DMS79 treated with DMSO at 0.1 percent for 48 hours (cell line): Measurements from ENCODE around the gene CCL24.
"Not testable (repeated sequence)": the region's sequence is repeated elsewhere in the genome, so short reads cannot be mapped to it uniquely, and the experiment has no call there.

ENCODE experiments used
- DNase-seq: peaks from one replicate; lab custom pipeline; 2025; lab: John Stamatoyannopoulos, UW

CCL24 gene, protein sequence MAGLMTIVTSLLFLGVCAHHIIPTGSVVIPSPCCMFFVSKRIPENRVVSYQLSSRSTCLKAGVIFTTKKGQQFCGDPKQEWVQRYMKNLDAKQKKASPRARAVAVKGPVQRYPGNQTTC

DNA sequence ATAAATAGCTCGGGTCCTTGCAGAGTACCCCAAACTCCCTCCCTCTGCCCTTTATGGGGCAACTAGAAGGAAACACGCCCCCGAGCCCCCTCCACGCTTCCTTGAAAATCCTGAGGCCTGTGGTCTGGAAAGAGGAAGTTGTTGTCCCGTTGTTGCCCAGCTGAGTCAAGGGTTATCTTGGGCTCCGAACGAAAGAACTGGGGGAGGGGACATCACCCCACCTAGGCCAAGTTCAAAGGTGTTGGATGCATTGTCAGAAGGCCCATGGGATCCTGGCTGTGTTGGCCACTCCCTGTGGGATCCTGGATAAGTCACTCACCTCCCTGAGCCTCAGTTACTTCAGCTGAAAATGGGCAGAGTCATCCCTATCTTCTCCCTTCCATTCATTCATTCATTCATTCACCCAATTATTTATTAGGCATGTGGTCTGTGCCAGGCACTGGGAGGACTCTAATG is at the start of gene CCL24:
CCL24 (minus strand) TSS at position 26 of the 456 bp plus-strand sequence. CDS start 91 bp downstream, outside the sequence.
- no peak for DNase-seq

DNA sequence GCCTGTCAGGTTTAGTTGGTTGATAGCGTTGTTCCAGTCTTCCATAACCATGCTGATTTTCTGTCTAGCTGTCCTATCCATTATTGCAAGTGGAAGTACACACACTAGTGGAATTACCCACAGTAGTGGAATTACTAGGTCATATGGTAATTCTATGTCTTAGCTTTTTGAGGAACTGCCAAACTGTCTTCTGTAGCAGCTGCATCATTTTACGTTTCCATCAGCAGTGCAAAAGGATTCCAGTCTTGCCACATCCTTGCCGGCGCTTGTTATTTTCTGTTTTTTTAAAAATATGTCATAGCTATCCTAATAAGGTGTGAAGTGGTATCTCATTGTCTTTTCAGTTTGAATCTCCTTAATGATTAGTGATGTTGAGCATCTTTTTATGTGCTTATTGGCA is 48.0 kb upstream of the CCL24 start:
- DNase-seq = no peak

DNA sequence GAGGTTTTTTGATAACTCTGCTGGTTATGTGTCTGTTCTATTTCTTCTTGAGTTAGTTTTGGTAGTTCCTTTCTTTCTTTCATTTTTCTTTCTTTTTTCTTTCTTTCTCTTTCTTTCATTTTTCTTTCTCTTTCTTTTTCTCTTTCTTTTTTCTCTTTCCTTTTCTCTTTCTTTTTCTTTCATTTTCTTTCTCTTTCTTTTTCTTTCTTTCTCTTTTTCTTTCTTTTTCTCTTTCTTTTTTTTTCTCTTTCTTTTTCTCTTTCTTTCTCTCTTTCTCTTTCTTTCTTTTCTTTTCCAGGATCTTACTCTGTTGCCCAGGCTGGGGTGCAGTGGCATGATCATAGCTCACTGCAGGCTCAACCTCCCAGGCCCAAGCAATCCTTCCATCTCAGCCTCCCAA is 44.8 kb upstream of the CCL24 start:
- no peak for DNase-seq

DNA sequence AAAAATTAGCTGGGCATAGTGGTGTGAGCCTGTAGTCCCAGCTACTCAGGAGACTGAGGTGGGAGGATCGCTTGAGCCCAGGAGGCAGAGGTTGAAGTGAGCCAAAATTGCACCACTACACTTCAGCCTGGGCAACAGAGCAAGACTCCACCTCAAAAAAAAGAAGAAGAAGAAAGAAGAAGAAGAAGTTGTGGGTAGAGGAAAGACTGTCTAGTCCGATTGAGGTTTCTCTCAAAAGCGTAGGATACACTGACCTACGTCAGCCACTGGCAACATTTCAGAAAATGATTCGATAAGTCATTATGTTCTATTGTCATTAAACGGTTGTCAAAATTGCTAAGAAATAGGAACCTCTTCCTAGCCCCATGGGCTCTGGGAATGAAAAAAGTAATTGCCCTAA is 42.9 kb upstream of the CCL24 start:
- DNase-seq = no peak

DNA sequence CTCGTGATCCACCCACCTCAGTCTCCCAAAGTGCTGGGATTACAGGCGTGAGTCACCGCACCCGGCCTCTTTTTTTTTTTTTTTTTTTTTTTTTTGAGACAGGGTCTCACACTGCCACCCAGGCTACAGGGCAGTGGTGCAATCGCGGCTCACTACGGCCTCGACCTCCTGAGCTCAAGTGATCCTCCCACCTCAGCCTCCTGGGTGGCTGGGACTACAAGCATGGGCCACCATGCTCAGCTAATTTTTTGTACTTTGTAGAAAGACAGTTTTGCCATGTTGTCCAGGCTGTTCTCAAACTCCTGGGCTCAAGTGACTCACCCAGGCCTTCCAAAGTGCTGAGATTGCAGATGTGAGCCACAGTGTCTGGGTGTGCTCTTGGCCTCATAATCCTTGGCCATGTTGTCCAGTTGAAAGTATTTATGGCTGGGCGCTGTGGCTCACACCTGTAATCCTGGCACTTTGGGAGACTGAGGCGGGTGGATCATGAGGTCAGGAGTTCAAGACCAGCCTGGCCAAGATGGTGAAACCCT is 41.3 kb upstream of the CCL24 start:
- DNase-seq = not testable (repeated sequence)

DNA sequence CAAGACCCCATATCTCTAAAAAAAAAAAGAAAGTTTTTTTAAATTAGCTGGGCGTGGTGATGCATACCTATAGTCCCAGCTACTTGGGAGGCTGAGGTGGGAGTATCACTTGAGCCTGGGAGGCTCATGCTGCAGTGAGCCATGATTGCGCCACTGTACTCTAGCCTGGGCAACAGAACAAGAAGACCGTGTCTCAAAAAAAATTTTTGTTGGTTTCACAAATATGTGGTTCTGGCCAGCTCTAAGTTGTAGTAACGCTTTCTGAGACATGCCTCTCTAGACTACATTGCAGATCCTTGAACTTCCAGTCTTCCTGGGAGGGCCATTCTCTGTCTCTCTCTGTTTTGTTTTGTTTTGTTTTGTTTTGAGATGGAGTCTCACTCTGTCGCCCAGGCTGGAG is 40.6 kb upstream of the CCL24 start:
- no peak for DNase-seq

DNA sequence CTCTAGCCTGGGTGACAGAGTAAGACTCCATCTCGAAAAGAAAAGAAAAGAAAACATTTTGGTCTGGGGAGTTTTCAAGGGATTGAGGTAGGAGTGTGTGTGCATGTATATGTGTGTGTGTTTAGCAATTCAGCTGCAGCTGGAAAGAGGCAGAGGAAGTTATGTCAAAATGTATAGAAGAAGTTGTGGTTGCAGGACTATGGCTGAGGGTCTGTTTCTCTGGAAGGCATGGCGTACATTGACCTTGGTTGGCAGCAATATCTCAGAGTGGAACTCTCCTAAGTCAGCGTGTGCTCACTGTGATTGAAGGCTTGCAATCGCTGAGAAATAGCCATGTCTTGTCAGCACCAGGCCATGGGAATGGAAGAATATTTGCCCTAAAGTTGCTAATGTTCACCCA is 36.6 kb upstream of the CCL24 start:
- DNase-seq = no peak

DNA sequence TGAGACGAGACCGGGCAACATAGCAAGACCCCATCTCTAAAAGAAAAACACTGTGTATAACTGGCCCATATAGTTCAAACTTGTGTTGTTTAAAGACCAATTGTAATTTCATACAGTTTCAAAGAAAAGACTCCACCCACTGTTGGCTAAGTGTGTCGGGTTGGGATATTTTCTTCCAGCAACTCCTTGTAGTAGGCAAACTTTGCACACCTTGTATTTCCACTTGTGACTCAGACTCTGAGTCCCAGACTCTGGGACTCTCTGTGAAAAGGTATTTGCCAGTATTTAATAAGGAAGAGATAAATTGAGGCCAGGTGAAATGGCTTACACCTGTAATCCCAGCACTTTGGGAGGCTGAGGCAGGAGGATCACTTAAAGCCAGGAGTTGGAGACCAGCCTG is 36.0 kb upstream of the CCL24 start:
- DNase-seq = no peak

DNA sequence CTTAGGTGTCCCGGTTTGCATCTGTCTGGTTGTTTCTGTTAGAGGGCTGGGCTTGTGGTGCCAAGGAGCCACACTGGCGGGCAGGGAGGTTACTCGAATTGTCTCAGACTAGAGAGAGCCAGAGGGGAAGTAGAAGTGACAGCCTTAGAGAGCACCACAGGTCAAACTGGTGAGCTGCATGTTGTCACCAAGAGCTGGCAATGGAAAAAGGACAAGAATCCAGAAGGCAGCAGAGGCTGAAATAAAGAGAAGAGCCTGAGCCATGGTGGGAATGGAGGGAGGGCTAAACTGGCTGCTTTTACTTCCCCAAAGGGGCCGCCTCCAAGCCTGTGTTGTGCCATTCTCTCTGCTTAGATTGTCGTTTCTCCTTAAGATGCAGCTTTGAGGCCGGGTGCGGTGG is 34.1 kb upstream of the CCL24 start:
- no peak for DNase-seq

DNA sequence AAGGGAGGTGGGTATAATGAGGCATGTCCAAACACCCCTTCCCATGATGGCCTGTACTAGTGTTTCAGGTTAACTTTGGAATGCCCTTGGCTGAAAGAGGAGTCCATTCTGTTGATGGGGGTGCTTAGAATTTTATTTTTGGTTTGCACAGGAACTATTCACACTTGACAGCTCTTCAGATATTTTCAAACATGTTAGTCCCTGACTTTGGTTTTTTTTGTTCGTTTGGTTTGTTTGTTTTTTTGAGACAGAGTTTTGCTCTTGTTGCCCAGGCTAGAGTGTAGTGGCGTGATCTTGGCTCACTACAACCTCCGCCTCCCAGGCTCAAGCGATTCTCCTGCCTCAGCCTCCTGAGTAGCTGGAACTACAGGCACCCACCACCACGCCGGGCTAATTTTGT is 31.5 kb upstream of the CCL24 start:
- not testable (repeated sequence) for DNase-seq

DNA sequence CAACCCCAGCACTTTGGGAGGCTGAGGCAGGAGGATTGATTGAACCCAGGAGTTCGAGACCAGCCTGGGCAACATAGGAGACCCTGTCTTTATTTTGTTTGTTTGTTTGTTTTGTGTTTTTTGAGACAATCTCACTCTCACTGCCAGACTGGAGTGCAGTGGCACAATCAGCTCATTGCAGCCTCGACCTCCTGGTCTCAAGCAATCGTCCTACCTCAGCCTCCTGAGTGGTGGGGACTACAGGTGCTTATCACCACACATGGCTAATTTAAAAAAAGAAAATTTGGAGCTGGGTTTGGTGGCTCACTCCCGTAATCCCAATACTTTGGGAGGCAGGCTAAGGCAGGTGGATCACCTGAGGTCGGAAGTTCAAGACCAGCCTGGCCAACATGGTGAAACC is 30.6 kb upstream of the CCL24 start:
- DNase-seq = no peak

DNA sequence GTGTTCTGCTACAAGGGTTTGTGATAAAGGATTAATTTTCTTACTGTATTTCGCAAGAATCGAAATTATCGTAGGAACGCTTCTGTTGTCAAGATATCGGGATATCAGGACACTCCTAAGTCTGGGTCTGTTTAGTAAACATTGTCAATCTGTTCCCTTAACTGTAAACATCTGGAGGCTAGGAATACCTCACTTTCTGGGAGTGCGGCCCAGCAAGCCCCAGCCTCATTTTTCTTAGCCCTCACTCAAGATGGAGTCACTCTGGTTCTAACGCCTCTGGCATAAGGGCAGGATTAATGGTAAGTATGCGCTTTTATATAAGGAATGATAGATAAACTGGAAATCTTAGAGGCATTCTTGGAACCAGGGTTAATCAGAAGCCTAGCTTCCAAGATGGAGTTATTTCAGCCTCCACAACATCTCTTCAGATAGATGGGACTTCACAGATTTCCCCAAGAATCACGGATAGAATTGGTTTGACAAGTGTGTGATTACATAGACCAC is 30.1 kb upstream of the CCL24 start:
- DNase-seq = no peak

DNA sequence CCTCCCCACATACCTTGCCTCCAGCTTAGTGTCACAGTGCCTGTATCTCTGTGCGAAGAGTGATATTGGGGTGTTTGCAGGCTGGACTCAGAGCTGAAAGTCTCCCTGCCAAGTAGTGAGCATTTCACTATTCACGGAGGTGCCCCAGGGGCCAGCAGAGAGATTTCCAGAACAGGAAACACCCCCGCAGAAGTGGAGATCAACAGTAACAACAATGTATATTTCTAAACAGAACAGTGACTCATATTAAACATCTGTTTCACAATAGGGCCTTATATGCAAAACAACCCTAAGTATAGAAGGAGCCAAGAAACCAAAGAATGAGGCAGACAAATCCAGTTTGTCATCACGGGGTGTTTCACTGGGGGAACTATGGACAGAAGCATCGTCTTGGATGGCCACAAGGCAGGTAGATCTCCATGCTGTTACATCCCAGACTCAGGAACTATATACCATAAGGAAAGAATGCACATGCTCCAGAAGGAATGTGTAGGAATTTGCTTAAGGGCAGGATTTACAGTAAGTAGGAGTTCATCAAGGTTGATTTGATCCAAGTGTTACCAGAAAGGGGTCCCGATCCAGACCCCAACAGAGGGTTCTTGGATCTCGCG is 29.3 kb upstream of the CCL24 start:
- DNase-seq = no peak

DNA sequence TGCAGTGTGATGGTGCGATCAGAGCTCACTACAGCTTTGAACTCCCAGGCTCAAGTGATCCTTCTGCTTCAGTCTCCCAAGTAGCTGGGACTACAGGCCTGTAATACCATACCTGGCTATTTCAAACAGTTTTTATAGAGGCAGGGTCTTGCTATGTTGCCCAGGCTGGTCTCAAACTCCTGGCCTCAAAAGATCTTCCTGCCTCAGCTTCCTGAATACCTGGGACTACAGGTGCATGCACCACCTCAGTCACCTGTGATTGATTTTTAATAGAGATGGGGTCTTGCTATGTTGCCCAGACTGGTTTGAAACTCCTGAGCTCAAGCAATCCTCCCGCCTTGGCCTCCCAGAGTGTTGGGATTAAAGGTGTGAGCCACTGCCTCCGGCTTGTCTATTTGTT is 26.4 kb upstream of the CCL24 start:
- DNase-seq = no peak

DNA sequence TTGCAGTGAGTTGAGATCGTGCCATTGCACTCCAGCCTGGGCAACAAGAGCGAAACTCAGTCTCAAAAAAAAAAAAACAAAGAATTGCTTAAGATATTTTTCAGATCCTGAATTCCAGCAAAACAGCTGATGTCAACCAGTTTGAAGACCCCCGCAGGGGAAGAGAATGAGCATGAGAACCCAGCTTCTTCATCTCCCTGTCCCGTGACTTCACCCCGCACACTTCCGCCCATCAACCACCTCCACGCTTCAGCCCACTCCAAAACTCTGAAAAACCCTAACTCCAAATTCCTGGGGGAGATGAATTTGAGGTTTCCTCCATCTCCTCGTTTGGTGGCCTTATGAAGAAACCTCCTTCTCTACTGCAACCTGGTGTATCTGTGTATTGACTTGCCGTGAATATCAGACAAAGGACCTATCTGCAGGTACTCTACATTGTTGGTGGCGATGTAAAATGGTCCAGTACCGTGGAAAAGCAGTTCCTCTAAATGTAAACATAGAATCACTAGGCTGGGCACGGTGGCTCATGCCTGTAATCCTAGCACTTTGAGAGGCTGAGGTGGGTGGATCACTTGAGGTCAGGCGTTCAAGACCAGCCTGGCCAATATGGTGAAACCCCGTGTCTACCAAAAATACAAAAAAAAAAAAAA is 24.8 kb upstream of the CCL24 start:
- not testable (repeated sequence) for DNase-seq

DNA sequence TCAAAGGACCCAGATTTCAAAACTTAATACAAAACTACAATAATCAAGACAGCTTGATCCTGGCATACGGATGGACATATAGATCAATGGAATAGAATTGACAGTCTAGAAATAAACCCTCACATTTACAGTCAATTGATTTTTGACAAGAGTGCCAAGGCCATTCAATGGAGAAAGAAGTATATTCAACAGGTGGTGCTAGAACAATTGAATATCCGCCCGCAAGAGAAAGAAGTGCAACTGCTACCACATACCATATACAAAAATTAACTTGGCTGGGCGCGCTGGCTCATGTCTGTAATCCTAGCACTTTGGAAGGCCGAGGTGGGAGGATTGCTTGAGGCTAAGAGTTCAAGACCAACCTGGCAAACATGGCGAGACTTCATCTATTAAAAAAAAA is 23.2 kb upstream of the CCL24 start:
- no peak for DNase-seq

DNA sequence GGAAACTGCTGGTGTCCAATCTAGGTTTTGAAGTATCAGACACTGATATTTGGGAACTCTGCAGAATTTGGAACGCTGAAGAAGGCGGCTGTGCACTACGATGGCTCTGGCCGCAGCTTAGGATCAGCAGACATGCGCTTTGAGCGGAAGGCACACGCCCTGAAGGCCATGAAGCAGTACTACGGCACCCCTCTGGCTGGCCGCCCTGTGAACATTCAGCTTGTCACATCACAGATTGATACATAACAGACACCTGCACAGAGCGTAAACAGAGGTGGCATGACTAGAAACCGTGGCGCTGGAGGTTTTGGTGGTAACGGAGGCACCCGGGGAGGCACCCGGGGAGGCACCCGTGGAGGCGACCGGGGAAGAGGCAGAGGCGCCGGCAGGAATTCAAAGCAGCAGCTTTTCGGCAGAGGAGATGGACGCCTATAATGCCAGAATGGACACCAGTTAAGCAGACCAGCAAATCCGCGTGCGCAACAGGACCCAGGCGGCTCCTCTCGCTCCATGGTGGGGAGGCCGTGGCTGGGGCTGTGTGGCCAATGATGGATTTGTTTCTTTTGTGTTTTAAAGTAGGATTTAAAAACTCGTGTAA is 22.2 kb upstream of the CCL24 start:
- no peak for DNase-seq

DNA sequence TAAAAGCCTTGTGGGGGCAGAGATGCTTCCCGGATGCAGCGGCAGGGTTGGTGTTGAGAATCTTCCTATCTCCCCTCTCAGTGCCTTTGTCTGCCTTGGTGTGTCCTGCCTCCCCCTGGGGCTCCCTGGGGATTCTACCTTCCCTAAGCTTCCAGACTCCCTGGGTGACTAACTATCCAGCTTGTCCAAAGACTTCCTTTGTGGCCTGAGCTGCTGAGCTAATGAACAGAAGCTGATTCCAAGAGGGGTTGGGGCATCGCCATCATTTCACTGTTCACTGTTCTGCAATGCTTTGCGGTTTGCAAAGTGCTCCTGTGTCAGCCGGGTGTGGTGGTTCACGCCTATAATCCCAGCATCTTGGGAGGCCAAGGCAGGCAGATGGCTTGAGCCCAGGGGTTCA is 20.1 kb upstream of the CCL24 start:
- not testable (repeated sequence) for DNase-seq

DNA sequence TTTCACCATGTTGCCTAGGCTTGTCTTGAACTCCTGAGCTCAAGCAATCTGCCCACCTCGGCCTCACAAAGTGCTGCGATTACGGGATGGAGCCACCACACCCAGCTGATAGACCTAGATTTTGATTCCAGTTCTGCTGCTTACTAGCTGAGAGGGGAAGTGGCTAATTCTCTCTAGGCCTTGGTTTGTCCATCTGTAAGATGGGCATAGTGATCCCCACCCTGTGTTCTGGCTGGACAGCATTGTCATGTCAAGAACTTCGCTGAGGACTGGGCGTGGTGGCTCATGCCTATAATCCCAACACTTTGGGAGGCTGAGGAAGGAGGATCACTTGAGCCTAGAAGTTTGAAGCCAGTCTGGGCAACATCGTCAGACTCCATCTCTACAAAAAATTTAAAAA is 17.4 kb upstream of the CCL24 start:
- no peak for DNase-seq

DNA sequence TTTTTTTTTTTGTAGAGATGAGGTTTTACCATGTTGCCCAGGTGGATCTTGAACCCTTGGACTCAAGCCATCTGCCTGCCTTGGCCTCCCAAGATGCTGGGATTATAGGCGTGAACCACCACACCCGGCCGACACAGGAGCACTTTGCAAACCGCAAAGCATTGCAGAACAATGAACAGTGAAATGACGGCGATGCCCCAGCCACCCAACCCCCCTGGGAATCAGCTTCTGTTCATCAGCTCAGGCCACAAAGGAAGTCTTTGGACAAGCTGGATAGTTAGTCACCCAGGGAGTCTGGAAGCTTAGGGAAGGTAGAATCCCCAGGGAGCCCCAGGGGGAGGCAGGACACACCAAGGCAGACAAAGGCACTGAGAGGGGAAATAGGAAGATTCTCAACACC is 16.1 kb upstream of the CCL24 start:
- DNase-seq = not testable (repeated sequence)

DNA sequence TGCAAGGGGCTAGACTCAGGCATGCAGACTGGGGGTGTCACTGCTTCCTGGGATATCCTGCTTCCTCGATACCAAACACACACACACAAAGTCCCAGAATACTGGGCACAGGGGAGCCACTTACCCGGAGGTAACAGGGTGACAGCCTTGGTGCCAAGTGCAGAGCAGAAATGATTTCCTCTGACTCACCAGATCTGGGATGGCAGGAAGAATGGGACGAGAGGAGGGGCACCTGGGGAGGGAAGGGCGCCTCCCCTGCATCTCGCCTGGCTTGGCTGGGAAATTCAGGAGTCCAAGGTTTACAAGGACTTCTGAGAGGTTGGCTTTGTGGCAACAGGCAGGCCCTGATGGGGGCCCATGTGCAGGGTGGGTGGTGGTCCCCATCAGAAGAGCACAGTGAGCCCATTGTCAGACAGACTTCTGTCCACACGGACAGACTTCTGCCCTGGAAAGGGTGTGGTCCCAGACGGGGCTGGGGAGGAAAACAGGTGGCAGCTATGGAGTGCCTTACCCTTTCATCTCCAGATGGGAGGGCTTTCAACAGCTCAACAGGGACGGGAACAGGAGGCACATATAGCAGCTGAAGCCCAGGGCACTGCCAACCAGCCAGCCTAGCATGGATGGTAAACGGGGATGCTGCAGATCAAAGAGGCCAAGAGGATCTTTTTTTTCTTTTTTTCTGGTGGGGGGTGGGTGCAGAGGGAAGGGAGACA is 9.7 kb upstream of the CCL24 start:
- DNase-seq = no peak

DNA sequence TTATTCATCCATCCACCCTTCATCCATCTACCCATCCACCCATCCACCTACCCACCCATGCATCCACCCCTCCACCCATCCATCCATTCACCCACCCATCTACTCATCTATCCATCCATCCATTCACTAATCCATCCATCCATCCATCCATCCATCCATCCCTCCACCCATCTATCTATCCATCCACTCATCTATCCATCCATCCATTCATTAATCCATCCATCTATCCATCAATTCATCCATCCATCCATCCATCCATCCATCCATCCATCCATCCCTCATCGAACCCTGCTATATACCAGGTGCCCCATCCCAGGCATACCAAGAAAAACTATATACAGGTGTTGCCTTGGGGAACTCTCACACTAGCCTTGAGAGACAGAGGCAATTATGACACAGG is 7.1 kb upstream of the CCL24 start:
- DNase-seq = no peak
